C4-2B (cell line): ENCODE data around the gene MIPEP.

Experiments
- H3K27ac ChIP-seq: fragments of 450-650 bp; 2 replicates; pipeline ENCODE4 v1.5.1; 2017
- CTCF ChIP-seq: fragments of 450-650 bp; conservative IDR thresholded peaks from 2 replicates; pipeline ENCODE4 v1.5.1; 2017; ENCODE audit warnings: mild to moderate bottlenecking
- ZFX ChIP-seq: fragments of 450-650 bp; IDR thresholded peaks from 2 replicates; pipeline ENCODE4 v1.6.1; 2017

The MIPEP gene

GRCh38 chr13:23790577-23791170, 98.5 kb downstream of the MIPEP start:
- H3K27ac ChIP-seq = peak overlapping the region; percentile 56
- TF ChIP-seq ZFX (no peak; the same call in 1 of the 2 replicates), CTCF (no peak)

GRCh38 chr13:23789576-23790346, 99.4 kb downstream of the MIPEP start:
- no peak for TF ChIP-seq ZFX
- TF ChIP-seq CTCF = no peak
- H3K27ac ChIP-seq = peak overlapping the region; percentile 56

GRCh38 chr13:23788459-23788858, 100.7 kb downstream of the MIPEP start:
- peak overlapping the region; percentile 56 for H3K27ac ChIP-seq
- no peak for TF ChIP-seq CTCF
- peak; percentile 33; the same call in 1 of the 2 replicates for TF ChIP-seq ZFX

- peak overlapping the region; percentile 10; the same call in 1 of the 2 replicates for H3K27ac ChIP-seq
- TF ChIP-seq ZFX (no peak), CTCF (no peak)
Observed at GRCh38 chr13:23787464-23787863, 101.7 kb downstream of the MIPEP start.

- TF ChIP-seq ZFX (no peak), CTCF (no peak)
Observed at GRCh38 chr13:23786607-23787006, 102.6 kb downstream of the MIPEP start.

GRCh38 chr13:23778879-23779278, 110.3 kb downstream of the MIPEP start:
- TF ChIP-seq CTCF (no peak), ZFX (no peak)
- peak overlapping the region; percentile 57; the same call in 1 of the 2 replicates for H3K27ac ChIP-seq

More at GRCh38 chr13:23786607-23787006, 102.6 kb downstream of the MIPEP start:
- H3K27ac ChIP-seq = no peak overlapping the region

- no peak overlapping the region for H3K27ac ChIP-seq
- TF ChIP-seq CTCF = peak; percentile 14; the same call in 1 of the 2 replicates
- TF ChIP-seq ZFX = no peak
Observed at GRCh38 chr13:23778002-23778652, 111.1 kb downstream of the MIPEP start.
